Occipital lobe (tissue), 2 donors: ENCODE data around the gene MORN1. TPM values are rescaled to one million over a fixed set of nuclear protein-coding genes. Genes with fewer than 3 reads are reported as not detected.

ENCODE experiments used
- DNase-seq: peaks from one replicate; lab custom pipeline; 2025; lab: John Stamatoyannopoulos, UW
- total RNA-seq: library from RNA; depleted of rRNA; stranded (reverse); fragments of >200 nt; gene quantifications from one replicate; pipeline ENCODE4 v1.2.3, GENCODE V29; 2014

Gene MORN1
- total RNA-seq, 1 donor from 2014 or later = 13.1 TPM

GRCh38 chr1:2405588-2406295 lies 14.4 kb upstream of the MORN1 start:
- no peak for DNase-seq

GRCh38 chr1:2404890-2405511 lies 13.6 kb upstream of the MORN1 start:
- DNase-seq = no peak

- no peak for DNase-seq
Measured at GRCh38 chr1:2404142-2404889, 13.0 kb upstream of the MORN1 start.

- DNase-seq = no peak
Measured at GRCh38 chr1:2403273-2403672, 11.9 kb upstream of the MORN1 start.

GRCh38 chr1:2402420-2402819 lies 11.1 kb upstream of the MORN1 start:
- DNase-seq = no peak

- no peak for DNase-seq
Measured at GRCh38 chr1:2400950-2401649, 9.7 kb upstream of the MORN1 start.

GRCh38 chr1:2400576-2400909 lies 9.2 kb upstream of the MORN1 start:
- no peak for DNase-seq

- DNase-seq = no peak
Measured at GRCh38 chr1:2399890-2400575, 8.7 kb upstream of the MORN1 start.

- no peak for DNase-seq
Measured at GRCh38 chr1:2398871-2399270, 7.5 kb upstream of the MORN1 start.

- no peak for DNase-seq
Measured at GRCh38 chr1:2397007-2397679, 5.8 kb upstream of the MORN1 start.

GRCh38 chr1:2396476-2396875 lies 5.1 kb upstream of the MORN1 start:
- no peak for DNase-seq

- no peak for DNase-seq
Measured at GRCh38 chr1:2396059-2396458, 4.7 kb upstream of the MORN1 start.

GRCh38 chr1:2395245-2395644 lies 3.9 kb upstream of the MORN1 start:
- DNase-seq = no peak

GRCh38 chr1:2394761-2395160 lies 3.4 kb upstream of the MORN1 start:
- no peak for DNase-seq

- no peak for DNase-seq
Measured at GRCh38 chr1:2394220-2394619, 2.9 kb upstream of the MORN1 start.

GRCh38 chr1:2393471-2393877 lies 2.1 kb upstream of the MORN1 start:
- DNase-seq = no peak

GRCh38 chr1:2392686-2393085 lies 1.3 kb upstream of the MORN1 start:
- no peak for DNase-seq

- no peak for DNase-seq
Measured at GRCh38 chr1:2391931-2392509, 666 bp upstream of the MORN1 start.

- DNase-seq = no peak
Measured at GRCh38 chr1:2389644-2390043, 1.7 kb downstream of the MORN1 start.
